ENCODE data around the gene SLC35A2. TPM values are rescaled to one million over a fixed set of nuclear protein-coding genes. Genes with fewer than 3 reads are reported as not detected.

The SLC35A2 gene
- total RNA-seq, 1 experiment from 2014 or later: 18.0 TPM

DNA sequence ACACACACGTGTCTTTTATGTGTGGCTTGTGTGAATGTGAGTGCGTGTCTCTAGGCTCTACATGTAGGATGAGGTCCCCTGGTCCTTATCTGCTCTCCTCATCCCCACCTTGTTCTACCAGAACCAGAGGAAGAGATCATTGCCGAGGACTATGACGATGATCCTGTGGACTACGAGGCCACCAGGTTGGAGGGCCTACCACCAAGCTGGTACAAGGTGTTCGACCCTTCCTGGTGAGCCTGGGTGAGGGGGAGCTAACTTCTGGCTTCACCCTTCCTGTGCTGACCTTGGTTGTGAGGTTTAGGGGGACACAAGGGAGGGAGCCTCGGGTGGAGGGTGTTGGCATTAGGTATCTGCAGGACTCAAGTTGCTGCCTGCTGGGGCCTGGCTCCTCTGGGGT lies 10.4 kb downstream of the SLC35A2 start:
- Mint-ChIP-seq H3K4me1 (0 out of 2 replicates have a peak, but pooled peaks cover 11% of the 10 kb centered on the region), H3K9me3 (no peaks in the 10 kb centered on the region), H3K4me3 (no peak overlapping the region), H3K36me3 (peaks cover 19% of the 10 kb centered on the region), H3K27me3 (ENCODE audit: low read depth) (no peaks in the 10 kb centered on the region), H3K27ac (no peak overlapping the region)
- DNase-seq (ENCODE audit: low spot score) (no peak), ATAC-seq (no peak)
- TF ChIP-seq, protein P1, sequence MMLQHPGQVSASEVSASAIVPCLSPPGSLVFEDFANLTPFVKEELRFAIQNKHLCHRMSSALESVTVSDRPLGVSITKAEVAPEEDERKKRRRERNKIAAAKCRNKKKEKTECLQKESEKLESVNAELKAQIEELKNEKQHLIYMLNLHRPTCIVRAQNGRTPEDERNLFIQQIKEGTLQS (CRISPR knock-in tag; conservative IDR thresholded peaks at IDR 0.05): no peak
- TF ChIP-seq ZBTB21 (CRISPR knock-in tag; IDR thresholded peaks at IDR 0.05; ENCODE audit: borderline replicate concordance) (no peak), RELA (CRISPR knock-in tag; IDR thresholded peaks at IDR 0.05; ENCODE audit: borderline replicate concordance) (no peak), ZNF121 (CRISPR knock-in tag; IDR thresholded peaks at IDR 0.05) (no peak), JUN (CRISPR knock-in tag; IDR thresholded peaks at IDR 0.05) (no peak)
- TF ChIP-seq, protein P2, sequence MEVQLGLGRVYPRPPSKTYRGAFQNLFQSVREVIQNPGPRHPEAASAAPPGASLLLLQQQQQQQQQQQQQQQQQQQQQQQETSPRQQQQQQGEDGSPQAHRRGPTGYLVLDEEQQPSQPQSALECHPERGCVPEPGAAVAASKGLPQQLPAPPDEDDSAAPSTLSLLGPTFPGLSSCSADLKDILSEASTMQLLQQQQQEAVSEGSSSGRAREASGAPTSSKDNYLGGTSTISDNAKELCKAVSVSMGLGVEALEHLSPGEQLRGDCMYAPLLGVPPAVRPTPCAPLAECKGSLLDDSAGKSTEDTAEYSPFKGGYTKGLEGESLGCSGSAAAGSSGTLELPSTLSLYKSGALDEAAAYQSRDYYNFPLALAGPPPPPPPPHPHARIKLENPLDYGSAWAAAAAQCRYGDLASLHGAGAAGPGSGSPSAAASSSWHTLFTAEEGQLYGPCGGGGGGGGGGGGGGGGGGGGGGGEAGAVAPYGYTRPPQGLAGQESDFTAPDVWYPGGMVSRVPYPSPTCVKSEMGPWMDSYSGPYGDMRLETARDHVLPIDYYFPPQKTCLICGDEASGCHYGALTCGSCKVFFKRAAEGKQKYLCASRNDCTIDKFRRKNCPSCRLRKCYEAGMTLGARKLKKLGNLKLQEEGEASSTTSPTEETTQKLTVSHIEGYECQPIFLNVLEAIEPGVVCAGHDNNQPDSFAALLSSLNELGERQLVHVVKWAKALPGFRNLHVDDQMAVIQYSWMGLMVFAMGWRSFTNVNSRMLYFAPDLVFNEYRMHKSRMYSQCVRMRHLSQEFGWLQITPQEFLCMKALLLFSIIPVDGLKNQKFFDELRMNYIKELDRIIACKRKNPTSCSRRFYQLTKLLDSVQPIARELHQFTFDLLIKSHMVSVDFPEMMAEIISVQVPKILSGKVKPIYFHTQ (CRISPR knock-in tag; IDR thresholded peaks at IDR 0.05): no peak
- TF ChIP-seq, protein P3, sequence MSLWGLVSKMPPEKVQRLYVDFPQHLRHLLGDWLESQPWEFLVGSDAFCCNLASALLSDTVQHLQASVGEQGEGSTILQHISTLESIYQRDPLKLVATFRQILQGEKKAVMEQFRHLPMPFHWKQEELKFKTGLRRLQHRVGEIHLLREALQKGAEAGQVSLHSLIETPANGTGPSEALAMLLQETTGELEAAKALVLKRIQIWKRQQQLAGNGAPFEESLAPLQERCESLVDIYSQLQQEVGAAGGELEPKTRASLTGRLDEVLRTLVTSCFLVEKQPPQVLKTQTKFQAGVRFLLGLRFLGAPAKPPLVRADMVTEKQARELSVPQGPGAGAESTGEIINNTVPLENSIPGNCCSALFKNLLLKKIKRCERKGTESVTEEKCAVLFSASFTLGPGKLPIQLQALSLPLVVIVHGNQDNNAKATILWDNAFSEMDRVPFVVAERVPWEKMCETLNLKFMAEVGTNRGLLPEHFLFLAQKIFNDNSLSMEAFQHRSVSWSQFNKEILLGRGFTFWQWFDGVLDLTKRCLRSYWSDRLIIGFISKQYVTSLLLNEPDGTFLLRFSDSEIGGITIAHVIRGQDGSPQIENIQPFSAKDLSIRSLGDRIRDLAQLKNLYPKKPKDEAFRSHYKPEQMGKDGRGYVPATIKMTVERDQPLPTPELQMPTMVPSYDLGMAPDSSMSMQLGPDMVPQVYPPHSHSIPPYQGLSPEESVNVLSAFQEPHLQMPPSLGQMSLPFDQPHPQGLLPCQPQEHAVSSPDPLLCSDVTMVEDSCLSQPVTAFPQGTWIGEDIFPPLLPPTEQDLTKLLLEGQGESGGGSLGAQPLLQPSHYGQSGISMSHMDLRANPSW (CRISPR knock-in tag; conservative IDR thresholded peaks at IDR 0.05; ENCODE audit: low read depth): no peak
- ChIA-PET CTCF (no interaction called here), POLR2A (no interaction called here)

DNA sequence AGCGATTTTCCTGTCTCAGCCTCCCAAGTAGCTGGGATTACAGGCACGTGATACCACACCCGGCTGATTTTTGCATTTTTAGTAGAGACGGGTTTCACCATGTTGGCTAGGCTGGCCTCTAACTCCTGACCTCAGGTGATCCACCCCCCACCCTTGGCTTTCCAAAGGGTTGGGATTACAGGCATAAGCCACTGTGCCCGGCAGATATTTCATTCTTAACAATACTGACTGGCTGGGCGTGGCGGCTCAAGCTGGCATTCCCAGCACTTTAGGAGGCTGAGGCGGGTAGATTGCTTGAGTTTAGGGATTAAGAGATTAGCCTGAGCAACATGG lies 12.4 kb downstream of the SLC35A2 start:
- Mint-ChIP-seq H3K27ac (no peak overlapping the region), H3K4me1 (0 out of 2 replicates have a peak, but pooled peaks cover 10% of the 10 kb centered on the region), H3K27me3 (ENCODE audit: low read depth) (no peaks in the 10 kb centered on the region), H3K9me3 (no peaks in the 10 kb centered on the region), H3K4me3 (peak overlapping the region; percentile 85; the same call in 1 of the 2 replicates), H3K36me3 (peaks cover 26% of the 10 kb centered on the region)
- ChIA-PET POLR2A (no interaction called here), CTCF (no interaction called here)
- DNase-seq (ENCODE audit: low spot score) (no peak), ATAC-seq (no peak)
- TF ChIP-seq KAT7 (CRISPR knock-in tag; IDR thresholded peaks at IDR 0.05; ENCODE audit: borderline replicate concordance): no peak
- TF ChIP-seq, protein P4, sequence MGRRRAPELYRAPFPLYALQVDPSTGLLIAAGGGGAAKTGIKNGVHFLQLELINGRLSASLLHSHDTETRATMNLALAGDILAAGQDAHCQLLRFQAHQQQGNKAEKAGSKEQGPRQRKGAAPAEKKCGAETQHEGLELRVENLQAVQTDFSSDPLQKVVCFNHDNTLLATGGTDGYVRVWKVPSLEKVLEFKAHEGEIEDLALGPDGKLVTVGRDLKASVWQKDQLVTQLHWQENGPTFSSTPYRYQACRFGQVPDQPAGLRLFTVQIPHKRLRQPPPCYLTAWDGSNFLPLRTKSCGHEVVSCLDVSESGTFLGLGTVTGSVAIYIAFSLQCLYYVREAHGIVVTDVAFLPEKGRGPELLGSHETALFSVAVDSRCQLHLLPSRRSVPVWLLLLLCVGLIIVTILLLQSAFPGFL (CRISPR knock-in tag; IDR thresholded peaks at IDR 0.05; ENCODE audit: borderline replicate concordance): no peak
- no peak for TF ChIP-seq RORB (CRISPR knock-in tag; IDR thresholded peaks at IDR 0.05)
- TF ChIP-seq JAZF1 (CRISPR knock-in tag; IDR thresholded peaks at IDR 0.05): no peak
- no peak for TF ChIP-seq NR1H2 (CRISPR knock-in tag; IDR thresholded peaks at IDR 0.05)
- TF ChIP-seq NR3C1 (CRISPR knock-in tag; conservative IDR thresholded peaks at IDR 0.05; ENCODE audit: low read depth): no peak
- TF ChIP-seq, protein P5, sequence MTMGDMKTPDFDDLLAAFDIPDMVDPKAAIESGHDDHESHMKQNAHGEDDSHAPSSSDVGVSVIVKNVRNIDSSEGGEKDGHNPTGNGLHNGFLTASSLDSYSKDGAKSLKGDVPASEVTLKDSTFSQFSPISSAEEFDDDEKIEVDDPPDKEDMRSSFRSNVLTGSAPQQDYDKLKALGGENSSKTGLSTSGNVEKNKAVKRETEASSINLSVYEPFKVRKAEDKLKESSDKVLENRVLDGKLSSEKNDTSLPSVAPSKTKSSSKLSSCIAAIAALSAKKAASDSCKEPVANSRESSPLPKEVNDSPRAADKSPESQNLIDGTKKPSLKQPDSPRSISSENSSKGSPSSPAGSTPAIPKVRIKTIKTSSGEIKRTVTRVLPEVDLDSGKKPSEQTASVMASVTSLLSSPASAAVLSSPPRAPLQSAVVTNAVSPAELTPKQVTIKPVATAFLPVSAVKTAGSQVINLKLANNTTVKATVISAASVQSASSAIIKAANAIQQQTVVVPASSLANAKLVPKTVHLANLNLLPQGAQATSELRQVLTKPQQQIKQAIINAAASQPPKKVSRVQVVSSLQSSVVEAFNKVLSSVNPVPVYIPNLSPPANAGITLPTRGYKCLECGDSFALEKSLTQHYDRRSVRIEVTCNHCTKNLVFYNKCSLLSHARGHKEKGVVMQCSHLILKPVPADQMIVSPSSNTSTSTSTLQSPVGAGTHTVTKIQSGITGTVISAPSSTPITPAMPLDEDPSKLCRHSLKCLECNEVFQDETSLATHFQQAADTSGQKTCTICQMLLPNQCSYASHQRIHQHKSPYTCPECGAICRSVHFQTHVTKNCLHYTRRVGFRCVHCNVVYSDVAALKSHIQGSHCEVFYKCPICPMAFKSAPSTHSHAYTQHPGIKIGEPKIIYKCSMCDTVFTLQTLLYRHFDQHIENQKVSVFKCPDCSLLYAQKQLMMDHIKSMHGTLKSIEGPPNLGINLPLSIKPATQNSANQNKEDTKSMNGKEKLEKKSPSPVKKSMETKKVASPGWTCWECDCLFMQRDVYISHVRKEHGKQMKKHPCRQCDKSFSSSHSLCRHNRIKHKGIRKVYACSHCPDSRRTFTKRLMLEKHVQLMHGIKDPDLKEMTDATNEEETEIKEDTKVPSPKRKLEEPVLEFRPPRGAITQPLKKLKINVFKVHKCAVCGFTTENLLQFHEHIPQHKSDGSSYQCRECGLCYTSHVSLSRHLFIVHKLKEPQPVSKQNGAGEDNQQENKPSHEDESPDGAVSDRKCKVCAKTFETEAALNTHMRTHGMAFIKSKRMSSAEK (CRISPR knock-in tag; IDR thresholded peaks at IDR 0.05; ENCODE audit: borderline replicate concordance): no peak
- TF ChIP-seq, protein P3 (CRISPR knock-in tag; conservative IDR thresholded peaks at IDR 0.05; ENCODE audit: low read depth): no peak
- no peak for TF ChIP-seq NFATC4 (CRISPR knock-in tag; IDR thresholded peaks at IDR 0.05)
- no peak for TF ChIP-seq GABPB1 (CRISPR knock-in tag; IDR thresholded peaks at IDR 0.05)
- TF ChIP-seq ETV6 (CRISPR knock-in tag; IDR thresholded peaks at IDR 0.05): no peak
- TF ChIP-seq, protein P6, sequence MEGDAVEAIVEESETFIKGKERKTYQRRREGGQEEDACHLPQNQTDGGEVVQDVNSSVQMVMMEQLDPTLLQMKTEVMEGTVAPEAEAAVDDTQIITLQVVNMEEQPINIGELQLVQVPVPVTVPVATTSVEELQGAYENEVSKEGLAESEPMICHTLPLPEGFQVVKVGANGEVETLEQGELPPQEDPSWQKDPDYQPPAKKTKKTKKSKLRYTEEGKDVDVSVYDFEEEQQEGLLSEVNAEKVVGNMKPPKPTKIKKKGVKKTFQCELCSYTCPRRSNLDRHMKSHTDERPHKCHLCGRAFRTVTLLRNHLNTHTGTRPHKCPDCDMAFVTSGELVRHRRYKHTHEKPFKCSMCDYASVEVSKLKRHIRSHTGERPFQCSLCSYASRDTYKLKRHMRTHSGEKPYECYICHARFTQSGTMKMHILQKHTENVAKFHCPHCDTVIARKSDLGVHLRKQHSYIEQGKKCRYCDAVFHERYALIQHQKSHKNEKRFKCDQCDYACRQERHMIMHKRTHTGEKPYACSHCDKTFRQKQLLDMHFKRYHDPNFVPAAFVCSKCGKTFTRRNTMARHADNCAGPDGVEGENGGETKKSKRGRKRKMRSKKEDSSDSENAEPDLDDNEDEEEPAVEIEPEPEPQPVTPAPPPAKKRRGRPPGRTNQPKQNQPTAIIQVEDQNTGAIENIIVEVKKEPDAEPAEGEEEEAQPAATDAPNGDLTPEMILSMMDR (IDR thresholded peaks at IDR 0.05): no peak
